A549 (cell line): ENCODE measurements around the gene CCT3.

Experiments used
- HDAC2 ChIP-seq: fragments of 200-600 bp; sonication (generic); IDR thresholded peaks from 2 replicates; pipeline ENCODE4 v1.6.1; 2016
- HES2 ChIP-seq: fragments of >200 bp; sonication (Bioruptor Twin); formaldehyde crosslinking; IDR thresholded peaks from 2 replicates; pipeline ENCODE4 v1.6.1; 2016
- MAX ChIP-seq: IDR thresholded peaks from 2 replicates; pipeline ENCODE4 v1.6.1; 2012
- POLR2A ChIP-seq: IDR thresholded peaks from 2 replicates; pipeline ENCODE4 v1.6.1; 2012; ENCODE audit warnings: mild to moderate bottlenecking, low read length
- RFX5 ChIP-seq: fragments of 450-650 bp; IDR thresholded peaks from 2 replicates; pipeline ENCODE4 v1.7.1; 2014; ENCODE audit warnings: antibody characterized with exemption, mild to moderate bottlenecking, moderate library complexity
- RNF2 ChIP-seq: fragments of 200-600 bp; sonication (generic); IDR thresholded peaks from 2 replicates; pipeline ENCODE4 v1.6.1; 2016; ENCODE audit warnings: low read depth, mild to moderate bottlenecking, antibody characterized with exemption, moderate library complexity, borderline replicate concordance
- TF ChIP-seq, protein P1 (sequence below): fragments of >200 bp; sonication (Bioruptor Twin); formaldehyde crosslinking; IDR thresholded peaks from 3 replicates; pipeline ENCODE4 v1.5.1; 2016
- TF ChIP-seq, protein P2 (sequence below): fragments of 200-600 bp; sonication (generic); IDR thresholded peaks from 2 replicates; pipeline ENCODE4 v1.6.1; 2016; ENCODE audit warnings: antibody characterized with exemption, mild to moderate bottlenecking, moderate library complexity

- TF ChIP-seq RFX5 (no peak), MAX (no peak), POLR2A (no peak), HES2 (no peak), HDAC2 (no peak), RNF2 (no peak)
- TF ChIP-seq, protein P1, sequence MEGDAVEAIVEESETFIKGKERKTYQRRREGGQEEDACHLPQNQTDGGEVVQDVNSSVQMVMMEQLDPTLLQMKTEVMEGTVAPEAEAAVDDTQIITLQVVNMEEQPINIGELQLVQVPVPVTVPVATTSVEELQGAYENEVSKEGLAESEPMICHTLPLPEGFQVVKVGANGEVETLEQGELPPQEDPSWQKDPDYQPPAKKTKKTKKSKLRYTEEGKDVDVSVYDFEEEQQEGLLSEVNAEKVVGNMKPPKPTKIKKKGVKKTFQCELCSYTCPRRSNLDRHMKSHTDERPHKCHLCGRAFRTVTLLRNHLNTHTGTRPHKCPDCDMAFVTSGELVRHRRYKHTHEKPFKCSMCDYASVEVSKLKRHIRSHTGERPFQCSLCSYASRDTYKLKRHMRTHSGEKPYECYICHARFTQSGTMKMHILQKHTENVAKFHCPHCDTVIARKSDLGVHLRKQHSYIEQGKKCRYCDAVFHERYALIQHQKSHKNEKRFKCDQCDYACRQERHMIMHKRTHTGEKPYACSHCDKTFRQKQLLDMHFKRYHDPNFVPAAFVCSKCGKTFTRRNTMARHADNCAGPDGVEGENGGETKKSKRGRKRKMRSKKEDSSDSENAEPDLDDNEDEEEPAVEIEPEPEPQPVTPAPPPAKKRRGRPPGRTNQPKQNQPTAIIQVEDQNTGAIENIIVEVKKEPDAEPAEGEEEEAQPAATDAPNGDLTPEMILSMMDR: no peak
- TF ChIP-seq, protein P2, sequence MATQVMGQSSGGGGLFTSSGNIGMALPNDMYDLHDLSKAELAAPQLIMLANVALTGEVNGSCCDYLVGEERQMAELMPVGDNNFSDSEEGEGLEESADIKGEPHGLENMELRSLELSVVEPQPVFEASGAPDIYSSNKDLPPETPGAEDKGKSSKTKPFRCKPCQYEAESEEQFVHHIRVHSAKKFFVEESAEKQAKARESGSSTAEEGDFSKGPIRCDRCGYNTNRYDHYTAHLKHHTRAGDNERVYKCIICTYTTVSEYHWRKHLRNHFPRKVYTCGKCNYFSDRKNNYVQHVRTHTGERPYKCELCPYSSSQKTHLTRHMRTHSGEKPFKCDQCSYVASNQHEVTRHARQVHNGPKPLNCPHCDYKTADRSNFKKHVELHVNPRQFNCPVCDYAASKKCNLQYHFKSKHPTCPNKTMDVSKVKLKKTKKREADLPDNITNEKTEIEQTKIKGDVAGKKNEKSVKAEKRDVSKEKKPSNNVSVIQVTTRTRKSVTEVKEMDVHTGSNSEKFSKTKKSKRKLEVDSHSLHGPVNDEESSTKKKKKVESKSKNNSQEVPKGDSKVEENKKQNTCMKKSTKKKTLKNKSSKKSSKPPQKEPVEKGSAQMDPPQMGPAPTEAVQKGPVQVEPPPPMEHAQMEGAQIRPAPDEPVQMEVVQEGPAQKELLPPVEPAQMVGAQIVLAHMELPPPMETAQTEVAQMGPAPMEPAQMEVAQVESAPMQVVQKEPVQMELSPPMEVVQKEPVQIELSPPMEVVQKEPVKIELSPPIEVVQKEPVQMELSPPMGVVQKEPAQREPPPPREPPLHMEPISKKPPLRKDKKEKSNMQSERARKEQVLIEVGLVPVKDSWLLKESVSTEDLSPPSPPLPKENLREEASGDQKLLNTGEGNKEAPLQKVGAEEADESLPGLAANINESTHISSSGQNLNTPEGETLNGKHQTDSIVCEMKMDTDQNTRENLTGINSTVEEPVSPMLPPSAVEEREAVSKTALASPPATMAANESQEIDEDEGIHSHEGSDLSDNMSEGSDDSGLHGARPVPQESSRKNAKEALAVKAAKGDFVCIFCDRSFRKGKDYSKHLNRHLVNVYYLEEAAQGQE: no peak
Measured at GRCh38 chr1:156286061-156286460, 52.0 kb downstream of the CCT3 start.
